DND-41 (cell line): Measurements from ENCODE around the gene SLC22A4.

Experiments
- EZH2 ChIP-seq: IDR thresholded peaks from 3 replicates; pipeline ENCODE4 v1.6.1; 2012; ENCODE audit warnings: borderline replicate concordance, low read depth, mild to moderate bottlenecking, moderate library complexity, low read length, inconsistent platforms; ENCODE audit not compliant: severe bottlenecking
- TF ChIP-seq, protein P1 (sequence below): IDR thresholded peaks from 2 replicates; pipeline ENCODE4 v1.5.1; 2012; ENCODE audit warnings: borderline replicate concordance, low read length, moderate library complexity, mild to moderate bottlenecking; ENCODE audit not compliant: poor library complexity, severe bottlenecking; ENCODE audit errors: extremely low read depth

- TF ChIP-seq, protein P1, sequence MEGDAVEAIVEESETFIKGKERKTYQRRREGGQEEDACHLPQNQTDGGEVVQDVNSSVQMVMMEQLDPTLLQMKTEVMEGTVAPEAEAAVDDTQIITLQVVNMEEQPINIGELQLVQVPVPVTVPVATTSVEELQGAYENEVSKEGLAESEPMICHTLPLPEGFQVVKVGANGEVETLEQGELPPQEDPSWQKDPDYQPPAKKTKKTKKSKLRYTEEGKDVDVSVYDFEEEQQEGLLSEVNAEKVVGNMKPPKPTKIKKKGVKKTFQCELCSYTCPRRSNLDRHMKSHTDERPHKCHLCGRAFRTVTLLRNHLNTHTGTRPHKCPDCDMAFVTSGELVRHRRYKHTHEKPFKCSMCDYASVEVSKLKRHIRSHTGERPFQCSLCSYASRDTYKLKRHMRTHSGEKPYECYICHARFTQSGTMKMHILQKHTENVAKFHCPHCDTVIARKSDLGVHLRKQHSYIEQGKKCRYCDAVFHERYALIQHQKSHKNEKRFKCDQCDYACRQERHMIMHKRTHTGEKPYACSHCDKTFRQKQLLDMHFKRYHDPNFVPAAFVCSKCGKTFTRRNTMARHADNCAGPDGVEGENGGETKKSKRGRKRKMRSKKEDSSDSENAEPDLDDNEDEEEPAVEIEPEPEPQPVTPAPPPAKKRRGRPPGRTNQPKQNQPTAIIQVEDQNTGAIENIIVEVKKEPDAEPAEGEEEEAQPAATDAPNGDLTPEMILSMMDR, result no peak
- no peak for TF ChIP-seq EZH2
Measured at GRCh38 chr5:132277256-132277655, 16.9 kb upstream of the SLC22A4 start.
